ENCODE measurements around the gene GPN1.
"Not testable (repeated sequence)": the region's sequence is repeated elsewhere in the genome, so short reads cannot be mapped to it uniquely, and the experiment has no call there.

The GPN1 gene

DNA sequence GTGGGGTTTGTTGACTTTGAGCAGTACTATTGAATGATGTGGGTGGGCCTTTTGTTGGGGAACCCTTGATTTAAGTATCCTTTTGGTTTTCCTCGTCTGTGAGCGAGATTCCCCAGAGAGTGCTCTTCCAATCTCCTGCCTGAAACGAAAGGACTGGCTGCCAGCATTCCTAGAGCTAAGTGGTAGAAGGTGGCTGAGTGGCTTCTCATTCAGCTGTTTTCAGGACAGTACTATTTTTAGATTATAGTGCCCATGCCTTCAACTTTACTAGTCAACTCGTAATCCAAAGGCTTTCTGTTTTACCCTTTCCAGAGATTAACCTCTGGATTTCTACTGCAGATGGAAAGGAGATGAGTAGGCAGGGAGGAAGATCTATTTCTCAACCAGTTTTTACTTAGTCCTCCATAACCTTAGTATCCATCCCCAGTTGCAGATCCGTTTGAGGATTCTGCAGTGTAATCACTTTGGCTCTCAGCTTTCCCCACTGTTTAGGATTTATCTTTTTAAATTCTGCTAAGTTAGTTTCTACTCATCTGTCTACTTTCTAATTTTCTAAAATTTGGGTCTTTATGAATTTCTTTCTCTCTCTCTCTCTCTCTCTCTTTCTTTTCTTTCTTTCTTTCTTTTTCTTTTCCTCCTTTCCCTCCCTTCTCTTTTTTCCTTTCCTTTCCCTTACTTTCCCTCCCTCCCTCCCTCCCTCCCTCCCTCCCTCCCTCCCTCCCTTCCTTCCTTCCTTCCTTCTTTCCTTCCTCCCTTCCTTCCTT, 44.1 kb downstream of the GPN1 start:
- DNase-seq: no peak

- no peak for DNase-seq
Measured at GRCh38 chr2:27680571-27680970, 51.7 kb downstream of the GPN1 start.

DNA sequence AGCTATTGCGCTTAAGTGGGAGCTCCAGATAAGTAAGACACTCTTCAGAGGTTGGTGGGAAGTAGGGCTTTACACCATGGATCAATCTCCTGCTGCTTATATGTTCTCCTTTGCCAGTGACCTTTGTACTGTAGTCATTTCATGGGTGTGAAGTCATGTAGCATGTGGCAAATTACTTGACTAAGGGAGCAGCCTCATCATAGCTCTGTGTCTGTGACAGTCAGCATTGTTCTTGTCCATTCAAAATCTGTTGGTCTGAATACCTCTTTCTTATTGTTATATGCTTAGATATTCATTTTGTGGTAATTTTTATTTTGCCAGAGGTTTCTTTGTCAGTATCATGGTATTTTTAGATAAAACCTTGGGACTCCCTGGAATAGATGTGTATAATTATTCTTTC, 53.0 kb downstream of the GPN1 start:
- DNase-seq: peak; percentile 54

GRCh38 chr2:27682334-27682771, 53.5 kb downstream of the GPN1 start:
- peak; percentile 93 for DNase-seq

GRCh38 chr2:27683390-27684071, 54.7 kb downstream of the GPN1 start:
- peak; percentile 78 for DNase-seq

DNA sequence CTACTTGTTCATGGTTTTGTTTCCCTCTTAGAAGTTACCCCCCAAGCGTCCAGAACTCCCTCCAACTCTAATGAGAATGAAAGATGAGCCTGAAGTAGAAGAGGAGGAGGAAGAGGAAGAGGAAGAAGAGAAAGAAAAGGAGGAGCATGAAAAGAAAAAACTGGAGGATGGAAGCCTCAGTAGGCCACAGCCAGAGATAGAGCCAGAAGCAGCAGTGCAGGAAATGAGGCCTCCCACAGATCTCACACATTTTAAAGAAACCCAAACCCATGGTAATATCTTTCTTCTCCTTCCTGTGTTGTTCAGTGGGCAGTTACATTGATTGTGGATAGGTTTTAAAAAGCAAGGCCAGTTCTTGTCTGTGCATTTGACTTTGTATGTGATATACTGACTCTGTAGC, 56.2 kb downstream of the GPN1 start:
- DNase-seq: not testable (repeated sequence)

GRCh38 chr2:27685577-27685976, 56.7 kb downstream of the GPN1 start:
- DNase-seq: no peak

DNA sequence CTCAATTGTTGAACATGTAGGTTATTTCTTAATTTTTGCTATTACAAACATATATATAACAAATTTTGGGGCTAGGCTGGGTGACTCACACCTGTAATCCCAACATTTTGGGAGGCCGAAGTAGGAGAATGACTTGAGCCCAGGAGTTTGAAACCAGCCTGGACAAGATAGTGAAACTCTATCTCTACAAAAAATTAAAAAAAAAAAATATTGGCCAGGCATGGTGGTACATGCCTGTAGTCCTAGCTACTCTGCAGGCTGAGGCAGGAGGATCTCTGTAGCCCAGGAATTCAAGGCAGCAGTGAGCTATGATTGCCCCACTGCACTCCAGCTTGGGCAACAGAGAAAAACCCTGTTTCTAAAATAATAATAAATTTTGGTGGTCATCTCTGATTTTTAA, 58.4 kb downstream of the GPN1 start:
- DNase-seq: no peak

GRCh38 chr2:27689424-27689823, 60.6 kb downstream of the GPN1 start:
- peak; percentile 9 for DNase-seq

GRCh38 chr2:27690052-27690451, 61.2 kb downstream of the GPN1 start:
- no peak for DNase-seq

DNA sequence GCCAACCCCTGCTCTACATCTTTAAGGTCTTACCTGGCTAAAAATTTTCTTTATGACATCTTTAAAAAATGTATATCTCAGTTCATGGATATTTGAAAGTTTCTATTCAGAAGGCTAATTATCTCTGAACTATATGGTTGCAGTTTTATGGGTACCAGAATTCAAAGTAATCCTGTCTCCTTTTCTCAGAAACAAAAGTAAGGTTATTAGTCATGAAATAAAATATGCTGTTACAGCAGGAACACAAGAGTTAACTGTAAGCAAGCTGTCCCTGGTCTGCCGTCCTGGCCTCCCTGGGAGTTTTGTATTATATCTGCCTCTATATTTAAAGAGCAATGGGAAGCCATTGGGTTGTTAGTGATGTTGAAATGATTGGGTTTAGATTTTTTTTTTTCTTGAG, 68.8 kb downstream of the GPN1 start:
- no peak for DNase-seq

Measured in HCEC 1CT (cell line).